Measurements from ENCODE around the gene HNRNPDL.
"Not testable (repeated sequence)": the region's sequence is repeated elsewhere in the genome, so short reads cannot be mapped to it uniquely, and the experiment has no call there.

- not testable (repeated sequence) for TF ChIP-seq CTCF (IDR thresholded peaks at IDR 0.05; ENCODE audit: low read depth, low read length, poor library complexity, severe bottlenecking); EZH2phosphoT487 (IDR thresholded peaks at IDR 0.05; ENCODE audit: borderline replicate concordance, low read length)
These were observed 44.0 kb downstream of the HNRNPDL start for GRCh38 chr4:82386312-82386711.

Data from DOHH2 (cell line).